CD1c-positive myeloid dendritic cell (primary cell): ENCODE results near the gene OBSL1.
A peak's percentile ranks its signal among the peaks of the same experiment; 100 is the strongest.

Experiments
- DNase-seq: peaks from one replicate; pipeline ENCODE4 v3.0.0-alpha.2; 2016; ENCODE audit errors: extremely low spot score

OBSL1 gene

GRCh38 chr2:219549619-219550018, 21.7 kb downstream of the OBSL1 start:
- DNase-seq: no peak

- DNase-seq: no peak
Observed at GRCh38 chr2:219548990-219549389, 22.3 kb downstream of the OBSL1 start.

GRCh38 chr2:219547621-219548020, 23.7 kb downstream of the OBSL1 start:
- no peak for DNase-seq

- no peak for DNase-seq
Observed at GRCh38 chr2:219545943-219546352, 25.4 kb downstream of the OBSL1 start.

- no peak for DNase-seq
Observed at GRCh38 chr2:219545295-219545942, 25.9 kb downstream of the OBSL1 start.

GRCh38 chr2:219544567-219544966, 26.8 kb downstream of the OBSL1 start:
- DNase-seq: no peak

GRCh38 chr2:219543596-219544358, 27.6 kb downstream of the OBSL1 start, which contains the start of the genes CHPF and TMEM198:
Gene CHPF, minus strand, starts transcription at chr2:219543809. Its CDS starts 271 bp downstream, at chr2:219543538.
Gene TMEM198, plus strand, starts transcription at chr2:219544028. Its CDS starts 700 bp downstream, at chr2:219544728.
- DNase-seq: peak; percentile 95

GRCh38 chr2:219542931-219543595, 28.3 kb downstream of the OBSL1 start:
- no peak for DNase-seq

GRCh38 chr2:219541611-219542180, 29.6 kb downstream of the OBSL1 start:
- DNase-seq: peak; percentile 75

GRCh38 chr2:219540784-219541504, 30.4 kb downstream of the OBSL1 start:
- DNase-seq: no peak

GRCh38 chr2:219539926-219540678, 31.2 kb downstream of the OBSL1 start:
- DNase-seq: no peak

- no peak for DNase-seq
Observed at GRCh38 chr2:219538956-219539788, 32.2 kb downstream of the OBSL1 start.

- no peak for DNase-seq
Observed at GRCh38 chr2:219538504-219538951, 32.8 kb downstream of the OBSL1 start.

GRCh38 chr2:219537657-219538488, 33.5 kb downstream of the OBSL1 start:
- DNase-seq: no peak

GRCh38 chr2:219536967-219537366, 34.4 kb downstream of the OBSL1 start:
- DNase-seq: no peak

GRCh38 chr2:219536425-219536824, 34.9 kb downstream of the OBSL1 start:
- DNase-seq: no peak

GRCh38 chr2:219533930-219534661, 37.2 kb downstream of the OBSL1 start:
- DNase-seq: no peak

- DNase-seq: no peak
Observed at GRCh38 chr2:219532378-219532649, 39.0 kb downstream of the OBSL1 start.
